ENCODE results near the gene ZBTB16.

ZBTB16 gene

DNA sequence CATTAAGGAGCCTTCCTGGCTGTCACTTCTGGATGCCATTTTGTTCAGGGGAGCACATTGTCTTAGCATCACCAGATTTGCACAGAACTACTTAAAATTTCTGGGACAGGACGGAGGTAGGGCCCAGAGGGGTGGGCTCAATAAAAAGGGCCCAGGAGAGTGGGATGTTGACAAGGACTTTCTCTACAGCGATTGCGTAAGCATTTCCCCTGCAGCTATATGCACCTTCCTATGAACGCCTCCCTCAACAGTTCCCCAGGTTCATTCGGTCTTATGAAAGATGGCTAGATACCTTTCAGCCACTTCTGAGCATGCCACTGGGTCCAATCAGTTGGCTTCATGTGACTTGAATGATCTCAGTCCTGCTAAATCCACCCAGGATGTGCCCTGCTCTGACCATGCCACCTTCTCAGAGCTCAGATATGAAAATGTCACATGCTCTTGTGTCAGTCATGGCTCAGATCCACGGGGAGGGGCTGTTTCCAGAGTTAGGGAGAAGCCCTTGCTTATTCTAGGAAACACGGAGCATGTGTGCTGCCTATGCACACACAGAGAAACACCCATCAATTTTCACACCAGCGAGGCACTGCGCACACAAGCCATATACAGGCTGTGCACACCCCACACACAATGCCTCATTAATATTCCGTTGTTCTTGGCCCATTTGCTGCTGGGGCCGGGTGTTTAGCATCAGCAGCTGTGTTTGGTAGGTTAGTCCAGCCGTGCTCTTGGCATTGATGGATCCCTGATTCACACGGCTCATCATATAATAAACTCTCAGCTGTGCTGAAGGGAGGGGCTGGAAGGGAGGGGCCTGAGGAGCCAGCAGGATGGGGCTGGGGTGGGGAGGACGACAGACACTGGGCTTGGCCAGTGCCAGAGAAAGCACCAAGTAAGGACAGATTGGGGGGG, 184.2 kb downstream of the ZBTB16 start:
- DNase-seq (ENCODE audit: low spot score) = no peak

GRCh38 chr11:114244726-114245394, 185.3 kb downstream of the ZBTB16 start:
- DNase-seq (ENCODE audit: low spot score) = no peak

- DNase-seq (ENCODE audit: low spot score) = no peak
These were observed 187.0 kb downstream of the ZBTB16 start for GRCh38 chr11:114246321-114247069.

DNA sequence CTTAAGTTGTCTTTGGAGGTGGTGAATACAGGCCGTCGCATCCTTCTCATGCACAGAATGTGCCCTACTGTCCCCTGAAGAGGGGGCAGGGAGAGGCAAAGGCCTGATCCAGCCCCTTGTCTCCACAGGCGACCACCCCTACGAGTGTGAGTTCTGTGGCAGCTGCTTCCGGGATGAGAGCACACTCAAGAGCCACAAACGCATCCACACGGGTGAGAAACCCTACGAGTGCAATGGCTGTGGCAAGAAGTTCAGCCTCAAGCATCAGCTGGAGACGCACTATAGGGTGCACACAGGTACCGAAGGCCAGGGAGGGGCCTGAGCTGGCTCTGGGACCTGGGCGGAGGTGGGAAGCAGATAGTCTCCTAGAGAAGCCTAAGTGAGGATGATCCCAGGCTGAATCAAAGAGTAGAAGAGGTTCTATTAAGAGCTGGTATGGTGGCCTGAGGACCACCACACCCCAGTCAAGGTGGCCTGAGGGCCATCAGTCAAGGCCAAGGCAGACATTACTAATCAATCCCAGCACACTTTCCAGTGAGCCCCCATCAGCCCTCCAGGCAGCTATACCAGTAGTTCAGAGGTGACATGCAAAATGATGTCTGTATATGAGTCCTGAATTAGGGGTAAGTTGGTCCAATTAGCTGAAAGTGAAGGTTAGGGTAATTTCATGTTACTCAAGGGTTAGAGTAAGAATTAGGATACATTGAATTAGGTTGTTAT, 187.7 kb downstream of the ZBTB16 start:
- no peak for DNase-seq (ENCODE audit: low spot score)

DNA sequence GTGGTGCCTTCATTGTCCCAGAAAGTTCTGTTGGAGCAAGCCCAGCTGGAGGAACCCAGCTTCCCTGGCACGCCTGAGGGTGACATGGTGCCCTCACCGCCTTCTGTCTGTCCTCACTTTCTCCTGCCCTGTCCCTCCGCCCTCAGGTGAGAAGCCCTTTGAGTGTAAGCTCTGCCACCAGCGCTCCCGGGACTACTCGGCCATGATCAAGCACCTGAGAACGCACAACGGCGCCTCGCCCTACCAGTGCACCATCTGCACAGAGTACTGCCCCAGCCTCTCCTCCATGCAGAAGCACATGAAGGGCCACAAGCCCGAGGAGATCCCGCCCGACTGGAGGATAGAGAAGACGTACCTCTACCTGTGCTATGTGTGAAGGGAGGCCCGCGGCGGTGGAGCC, 190.7 kb downstream of the ZBTB16 start:
- DNase-seq (ENCODE audit: low spot score) = no peak

GRCh38 chr11:114250993-114251814, 191.7 kb downstream of the ZBTB16 start:
- no peak for DNase-seq (ENCODE audit: low spot score)

DNA sequence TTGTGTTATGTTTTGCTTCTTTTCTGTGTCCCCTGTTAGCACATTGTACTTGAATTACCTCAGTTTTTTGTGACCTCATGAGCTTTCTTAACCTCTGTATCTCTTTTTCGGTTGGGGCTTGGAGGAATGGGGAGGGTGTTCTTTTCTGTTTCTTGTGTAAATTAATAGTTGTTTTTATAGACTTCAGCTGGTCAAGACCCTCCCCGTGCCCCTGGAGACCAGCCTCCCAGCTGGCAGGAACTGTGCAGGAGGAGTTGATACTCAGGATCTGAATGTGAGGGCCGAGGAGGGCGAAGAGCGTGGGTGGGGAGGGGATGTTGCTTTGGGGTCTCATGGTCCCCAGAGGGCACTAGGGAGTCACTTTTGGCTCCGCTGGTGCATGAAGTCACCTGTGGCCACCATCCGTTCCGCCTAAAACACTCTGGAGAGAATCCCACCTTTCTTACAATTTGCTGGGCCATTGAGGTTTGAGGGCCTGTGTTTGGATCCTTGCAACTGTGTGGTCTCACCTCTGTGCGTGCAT, 192.4 kb downstream of the ZBTB16 start:
- DNase-seq (ENCODE audit: low spot score) = no peak

GRCh38 chr11:114252767-114253166, 193.3 kb downstream of the ZBTB16 start:
- no peak for DNase-seq (ENCODE audit: low spot score)

DNA sequence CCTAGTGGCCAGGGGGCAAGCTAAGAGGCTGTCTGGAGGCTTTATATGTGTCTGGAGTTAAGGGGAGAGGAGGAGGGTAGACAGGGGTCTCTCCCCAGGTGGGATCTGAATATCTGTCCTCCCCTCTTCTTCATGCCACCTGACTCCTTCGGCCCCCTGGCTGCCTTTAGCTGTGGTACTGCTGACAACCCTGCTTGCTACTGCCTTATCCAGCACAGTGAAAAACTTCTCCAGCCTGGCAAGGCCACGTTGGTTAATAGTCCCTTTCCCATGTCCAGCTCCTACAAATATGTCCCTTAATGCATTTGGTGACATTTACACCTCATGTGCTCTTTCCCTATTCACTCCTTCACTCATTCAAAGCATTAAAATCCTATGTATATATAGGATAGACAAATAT, 194.3 kb downstream of the ZBTB16 start:
- no peak for DNase-seq (ENCODE audit: low spot score)

- DNase-seq (ENCODE audit: low spot score) = no peak
These were observed 195.1 kb downstream of the ZBTB16 start for GRCh38 chr11:114254571-114255146.

GRCh38 chr11:114255289-114255688, 195.8 kb downstream of the ZBTB16 start:
- no peak for DNase-seq (ENCODE audit: low spot score)

DNA sequence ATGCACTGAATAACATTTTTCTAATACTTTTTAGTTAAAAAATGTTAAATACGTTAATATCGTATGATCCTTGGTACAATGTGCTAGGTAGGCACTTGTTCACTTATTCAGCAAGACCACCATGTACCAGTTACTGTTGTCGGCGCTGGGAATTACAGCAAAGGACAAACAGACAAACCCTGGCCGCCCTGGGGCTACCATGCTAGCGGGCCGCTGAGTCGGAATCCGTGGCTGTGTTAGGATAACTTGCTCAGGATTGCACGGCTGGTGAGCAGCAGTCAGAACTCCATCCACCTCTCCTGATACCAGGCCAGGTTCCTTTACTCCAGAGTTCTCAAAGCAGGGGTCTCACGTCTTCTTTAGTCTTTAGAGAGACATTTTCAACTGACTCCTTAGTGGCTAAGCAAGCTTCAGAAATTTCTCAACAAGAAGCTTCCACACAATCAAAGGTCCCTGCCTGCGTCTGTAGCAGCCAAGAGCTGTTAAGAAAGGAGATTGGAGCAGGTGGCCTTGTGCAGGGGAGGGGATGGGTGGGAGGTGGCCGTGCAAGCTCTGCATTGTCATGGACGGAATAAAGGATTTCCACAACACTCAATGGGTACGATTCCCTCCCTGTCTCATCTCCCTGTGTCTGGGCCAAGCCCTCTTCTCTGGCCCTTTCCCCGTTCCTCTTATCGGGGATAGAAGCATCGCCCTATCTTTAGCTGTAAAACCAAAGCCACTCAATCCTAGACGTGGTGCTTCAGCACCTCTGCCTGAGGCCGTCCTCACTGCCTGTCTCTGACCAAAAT, 196.9 kb downstream of the ZBTB16 start:
- no peak for DNase-seq (ENCODE audit: low spot score)

DNA sequence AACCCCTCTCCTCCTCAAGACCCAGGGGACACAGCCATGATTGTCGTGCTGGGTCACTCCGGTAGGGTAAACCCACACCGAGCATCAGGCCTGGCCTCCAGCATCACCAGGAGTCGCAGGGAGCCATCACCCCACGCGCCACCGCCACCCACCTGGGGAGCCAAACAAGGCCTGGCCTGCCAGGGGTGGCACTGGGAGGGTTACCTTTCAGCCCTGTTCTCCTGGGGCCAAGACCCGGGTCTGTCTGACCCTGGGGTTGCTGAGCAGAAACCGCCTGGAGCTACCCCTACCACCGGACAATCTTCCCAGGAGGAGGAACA, 197.4 kb downstream of the ZBTB16 start:
- no peak for DNase-seq (ENCODE audit: low spot score)

DNA sequence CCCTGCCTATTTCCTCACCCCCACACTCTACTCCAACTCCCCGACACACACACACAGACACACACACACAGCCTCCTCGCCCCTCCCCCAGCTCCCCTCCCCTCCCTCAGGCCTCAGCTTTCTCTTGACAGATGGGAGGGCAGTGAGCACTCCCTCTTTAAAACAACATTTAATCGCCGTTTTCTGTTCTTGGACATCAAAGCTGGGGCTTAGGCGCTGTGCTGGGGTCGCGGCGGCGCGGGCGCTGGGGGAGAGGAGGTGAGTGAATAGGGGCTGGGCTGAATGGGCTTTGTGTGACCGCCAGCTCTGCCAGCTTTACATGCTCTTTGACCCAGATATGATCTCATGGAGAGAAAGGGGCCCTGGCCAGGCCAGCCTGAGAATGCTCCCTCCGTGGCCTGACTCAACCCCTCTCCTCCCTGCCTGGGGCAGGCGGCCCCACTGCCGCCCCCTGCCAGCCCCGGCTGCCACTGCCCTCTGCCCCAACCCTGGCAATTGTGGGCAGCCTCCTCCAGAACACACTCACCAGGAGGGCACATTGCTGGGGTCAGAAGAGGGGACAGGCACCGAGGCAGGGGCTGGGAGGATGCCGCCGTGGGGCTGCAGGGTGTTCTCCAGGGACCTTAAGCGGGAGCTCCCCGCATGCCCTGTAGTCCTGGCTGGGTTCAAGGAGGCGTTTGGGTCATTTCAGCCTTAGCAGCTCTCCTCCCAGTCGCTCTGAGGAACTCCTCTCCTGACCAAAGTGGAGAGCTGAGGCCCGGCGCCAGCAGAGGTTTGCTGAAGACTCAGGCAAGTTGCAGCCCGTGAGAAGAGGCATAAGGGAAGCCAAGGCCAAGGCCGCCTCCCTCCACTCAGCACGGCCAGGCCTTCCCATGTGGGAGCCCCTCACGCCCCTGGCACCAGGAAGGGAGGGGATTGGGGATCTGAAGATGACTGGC, 198.4 kb downstream of the ZBTB16 start:
- DNase-seq (ENCODE audit: low spot score) = no peak

DNA sequence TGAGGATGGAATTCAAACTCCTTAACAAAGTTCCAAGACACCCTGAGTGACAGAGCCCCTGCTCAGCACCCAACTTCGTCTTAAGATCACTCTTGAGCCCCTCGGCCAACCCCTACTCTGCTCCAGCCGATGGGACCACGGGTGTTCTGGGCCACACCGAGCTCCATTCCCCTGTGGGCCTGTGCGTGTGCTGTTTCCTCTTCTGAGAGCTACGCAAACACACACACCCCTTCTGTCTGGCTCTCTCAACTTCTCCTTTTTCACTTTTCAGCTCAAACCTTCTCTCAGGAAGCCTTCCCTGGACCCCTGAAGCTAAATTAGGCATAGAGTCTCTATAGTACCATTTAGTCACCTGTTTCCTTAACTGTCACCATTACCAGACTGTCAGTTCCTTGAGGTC, 199.2 kb downstream of the ZBTB16 start:
- DNase-seq (ENCODE audit: low spot score) = no peak

- no peak for DNase-seq (ENCODE audit: low spot score)
These were observed 199.6 kb downstream of the ZBTB16 start for GRCh38 chr11:114259124-114259526.

DNA sequence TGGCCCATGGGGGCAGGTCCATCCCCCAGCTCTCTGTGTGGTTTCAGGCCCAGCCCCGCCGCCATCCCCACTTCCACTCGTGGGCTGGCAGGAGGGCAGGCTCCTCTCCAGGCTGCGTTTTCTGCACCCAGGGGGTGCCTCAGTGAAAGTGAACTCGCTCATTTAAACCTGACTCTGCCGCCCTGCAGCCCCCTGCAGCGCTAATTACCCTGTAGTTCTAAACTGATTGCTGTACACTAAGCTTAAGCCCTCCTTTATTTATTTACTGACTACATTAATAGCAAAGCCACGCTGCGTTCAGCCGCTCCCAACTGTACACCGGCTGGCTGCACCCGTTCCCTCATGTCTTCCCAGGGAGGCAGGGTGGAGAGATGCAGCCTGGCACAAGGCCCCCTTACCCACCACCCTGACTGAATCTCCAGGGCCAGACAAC, 200.1 kb downstream of the ZBTB16 start:
- DNase-seq (ENCODE audit: low spot score) = no peak

DNA sequence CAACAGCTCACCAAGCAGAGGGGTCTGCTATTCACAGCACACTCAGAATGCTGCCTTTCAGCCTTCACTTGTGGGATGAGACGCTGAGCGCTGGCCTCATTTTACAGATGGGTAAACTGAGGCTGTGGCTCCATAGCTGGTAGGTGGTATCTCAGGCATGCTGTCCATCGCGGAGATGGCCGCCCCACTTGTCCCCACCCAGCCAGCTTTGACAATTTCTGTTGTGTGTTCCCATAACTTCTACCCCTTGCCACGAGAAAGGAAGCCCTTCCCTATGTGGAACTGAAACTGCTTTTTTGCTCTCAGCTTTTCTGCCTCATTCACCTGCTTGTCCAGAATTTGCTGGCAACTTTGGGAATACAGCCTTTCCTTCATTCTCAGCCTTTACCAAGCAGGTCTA, 200.6 kb downstream of the ZBTB16 start:
- DNase-seq (ENCODE audit: low spot score) = no peak

GRCh38 chr11:114260483-114260882, 201.0 kb downstream of the ZBTB16 start:
- DNase-seq (ENCODE audit: low spot score) = no peak
